GM19463 (cell line): Measurements from ENCODE around the gene VCP.

Experiments used
- ATAC-seq: cut with Tn5 transposase; IDR thresholded peaks from one replicate; pipeline ENCODE4 v1.9.1; 2021; ENCODE audit warnings: mild to moderate bottlenecking, moderate library complexity; ENCODE audit not compliant: unreplicated experiment

VCP gene

GRCh38 chr9:35103660-35104191 lies 31.3 kb upstream of the VCP start:
- no peak for ATAC-seq

DNA sequence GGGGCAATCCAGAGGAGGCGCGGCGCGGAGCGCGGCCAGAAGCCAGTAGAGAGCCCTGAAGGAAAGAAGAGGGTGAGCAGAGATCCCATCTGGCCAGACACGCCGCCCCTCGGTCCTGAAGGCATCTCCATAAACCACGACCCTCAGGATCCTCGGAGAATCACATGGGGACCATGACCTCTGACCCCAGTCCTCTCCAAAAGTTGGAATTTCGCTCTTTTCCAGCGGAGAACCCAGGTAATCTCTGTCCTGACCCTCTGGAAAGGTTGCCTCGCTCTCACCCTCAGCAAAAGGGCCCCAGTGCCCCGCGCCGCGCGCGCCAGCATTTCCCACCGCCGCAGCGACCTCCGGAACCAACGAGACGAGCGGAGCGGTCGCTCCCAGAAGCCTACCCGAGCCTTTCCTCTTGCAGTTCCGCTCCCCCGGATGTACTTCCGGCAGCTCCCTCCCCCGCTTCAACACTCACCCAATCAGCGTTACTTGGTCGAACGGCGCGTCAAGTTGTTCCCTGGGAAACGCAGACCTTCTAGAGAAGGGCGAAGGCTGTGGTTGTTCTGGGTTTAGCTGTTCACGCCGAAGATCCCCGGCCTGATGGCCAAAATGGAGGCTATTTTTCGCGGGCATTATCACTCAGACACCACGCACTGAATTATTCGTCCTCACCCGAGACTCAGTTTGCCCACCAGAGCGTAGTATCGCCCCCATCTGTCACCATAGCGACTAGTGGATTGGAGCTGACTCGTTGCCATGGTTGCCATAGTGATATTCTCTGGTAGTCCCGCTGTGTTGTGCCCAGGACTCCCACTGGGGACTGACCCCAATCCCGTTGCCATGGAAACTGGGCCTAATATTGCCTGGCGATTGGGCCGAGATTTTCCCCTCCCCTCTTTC lies 30.6 kb upstream of the VCP start, which contains the start of gene STOML2:
TSS of gene STOML2 (minus strand) at position 363 of the 891 bp plus-strand sequence. CDS start at position 326, 37 bp downstream.
- ATAC-seq: peak; percentile 98

- ATAC-seq: no peak
These were observed 30.0 kb upstream of the VCP start for GRCh38 chr9:35102465-35102768.

GRCh38 chr9:35097573-35097972 lies 25.1 kb upstream of the VCP start:
- no peak for ATAC-seq

DNA sequence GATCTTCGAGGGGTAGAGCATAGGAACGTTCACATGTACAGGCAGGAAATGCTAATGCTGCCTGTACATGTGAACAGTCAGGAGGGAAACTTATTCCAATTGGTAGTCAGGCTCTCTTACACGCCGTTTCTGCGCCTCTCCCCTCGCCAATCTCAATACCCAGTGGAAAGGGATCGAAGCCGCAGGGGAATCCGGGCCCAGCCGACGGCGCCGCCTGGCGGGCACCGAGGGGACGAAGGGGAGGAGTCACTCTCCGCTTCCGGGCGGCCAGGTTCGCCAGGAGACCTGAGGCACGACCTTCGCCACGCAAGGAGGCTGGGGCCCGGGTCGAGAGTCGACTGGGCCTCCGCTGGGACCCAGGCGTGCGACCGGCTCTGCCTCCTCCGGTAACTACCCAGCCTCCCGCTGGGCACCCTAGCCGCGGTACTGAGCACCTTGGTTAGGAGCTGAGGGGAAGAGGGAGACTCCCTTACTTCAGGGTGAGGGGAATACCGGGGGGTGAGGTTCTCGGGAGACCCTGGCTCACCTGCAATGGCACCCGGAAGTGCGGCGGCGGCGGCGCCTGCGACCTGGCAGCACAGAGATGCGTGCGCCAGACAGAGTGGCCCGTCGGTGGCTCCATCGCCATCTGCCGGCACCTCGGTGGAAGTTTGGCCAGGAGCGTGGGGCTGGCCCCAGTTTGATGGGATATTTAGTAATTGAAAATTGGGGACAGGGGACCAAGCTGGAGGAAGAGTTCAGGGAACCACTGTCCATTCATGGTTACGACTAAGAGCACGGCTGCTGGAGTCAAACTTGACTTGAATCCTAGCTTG lies 23.8 kb upstream of the VCP start, which contains the start of gene PIGO:
TSS of gene PIGO (minus strand) at position 557 of the 815 bp plus-strand sequence. CDS start 1,026 bp downstream, outside the sequence.
- ATAC-seq: peak; percentile 87

DNA sequence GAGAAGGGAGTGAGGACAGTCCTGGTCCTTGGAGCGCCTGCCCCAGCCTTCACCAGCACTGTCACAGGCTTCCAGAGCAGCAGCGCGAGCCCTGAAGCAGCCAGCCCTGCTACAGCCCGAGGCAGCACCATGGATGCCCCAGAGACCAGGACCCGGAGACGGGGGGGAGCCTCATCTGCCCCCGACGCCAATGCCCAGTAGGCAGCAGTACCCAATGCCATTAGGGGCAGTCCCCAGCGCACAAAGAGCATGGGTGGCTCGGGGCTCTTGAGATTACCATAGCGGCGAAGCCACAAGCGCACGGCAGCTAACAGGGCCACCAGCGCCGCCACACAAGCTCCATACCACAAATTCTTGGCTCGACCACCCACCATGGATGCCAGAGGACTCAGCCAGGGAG lies 19.1 kb upstream of the VCP start:
- no peak for ATAC-seq

GRCh38 chr9:35089434-35089833 lies 17.0 kb upstream of the VCP start:
- no peak for ATAC-seq

DNA sequence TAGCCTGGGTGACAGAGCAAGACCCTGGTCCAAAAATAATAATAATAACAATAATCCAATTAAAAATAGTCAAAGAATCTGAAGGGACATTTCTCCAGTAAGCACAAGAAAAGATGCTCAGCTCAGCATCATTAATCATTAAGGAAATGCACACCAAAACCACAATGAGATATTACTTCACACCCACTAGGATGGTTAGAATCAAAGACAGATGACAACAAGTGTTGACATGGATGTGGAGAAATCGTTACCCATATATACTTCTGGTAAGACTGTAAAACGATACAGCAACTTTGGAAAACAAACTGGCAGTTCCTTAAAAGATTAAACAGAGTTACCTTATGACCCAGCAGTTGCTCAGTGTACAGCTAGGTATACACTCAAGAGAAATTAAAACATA lies 12.7 kb upstream of the VCP start:
- ATAC-seq: no peak

- ATAC-seq: peak; percentile 93
These were observed 7.3 kb upstream of the VCP start, which contains the start of gene FANCG for GRCh38 chr9:35079426-35080341. TSS of gene FANCG (minus strand) at chr9:35079942. CDS start at chr9:35079524, 418 bp downstream.

DNA sequence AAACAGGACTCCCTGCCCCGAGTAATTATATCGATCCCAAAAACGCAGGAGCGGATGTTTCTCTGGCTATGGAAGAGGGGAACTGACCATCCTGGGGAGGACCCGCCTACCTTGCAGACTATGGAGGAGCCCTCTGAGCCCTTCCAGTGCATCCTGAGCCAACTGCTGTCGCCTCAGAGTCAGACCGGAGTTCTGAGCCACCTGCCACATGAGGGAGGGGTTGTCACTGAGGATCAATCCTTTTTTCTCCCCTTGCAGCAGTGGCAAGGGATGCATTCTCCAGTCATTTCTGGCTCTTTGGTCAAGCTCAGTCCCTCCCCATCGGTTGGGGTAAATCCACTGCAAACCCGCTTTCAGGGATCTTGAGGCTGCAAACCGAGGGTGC lies 6.6 kb upstream of the VCP start:
- ATAC-seq: no peak

DNA sequence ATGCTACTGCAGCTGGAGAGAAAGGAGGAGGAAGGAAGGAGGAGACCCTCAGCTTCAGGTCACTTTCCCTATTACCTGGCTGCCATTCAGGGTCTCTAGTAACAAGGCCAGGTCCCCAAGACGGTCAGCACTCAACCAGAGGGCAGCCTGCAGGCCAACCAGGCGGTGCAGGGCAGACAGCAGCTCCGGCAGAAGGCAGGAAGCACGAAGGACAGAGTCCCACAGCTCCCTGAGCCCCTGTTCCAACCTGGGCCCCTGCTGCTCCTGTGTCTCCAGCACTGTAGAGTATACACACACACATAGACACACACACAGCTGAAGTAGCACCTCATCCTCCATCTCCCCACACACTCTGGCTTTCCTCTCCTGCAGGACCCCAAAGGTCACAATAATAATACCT lies 5.6 kb upstream of the VCP start:
- ATAC-seq: no peak

DNA sequence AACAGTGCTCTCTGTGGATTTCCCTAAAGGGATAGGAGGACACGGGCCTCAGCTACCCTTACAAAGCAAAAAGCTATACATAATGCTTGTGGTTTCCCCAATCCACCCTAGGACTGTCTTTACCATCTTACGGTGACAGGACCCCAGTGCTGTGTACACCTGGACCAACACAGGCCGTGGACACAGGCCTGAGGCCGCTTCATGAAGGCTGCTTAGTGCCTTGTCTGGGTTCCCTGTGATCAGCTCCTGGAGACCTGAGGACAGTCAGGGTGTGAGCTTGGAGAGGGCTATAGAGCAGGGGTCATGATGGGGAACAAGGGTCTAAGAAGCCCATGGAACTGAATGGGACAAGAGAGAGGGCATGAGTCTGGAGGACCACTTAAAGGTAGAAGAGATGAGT lies 4.4 kb upstream of the VCP start:
- ATAC-seq: no peak

- no peak for ATAC-seq
These were observed 2.9 kb upstream of the VCP start for GRCh38 chr9:35075358-35075757.

DNA sequence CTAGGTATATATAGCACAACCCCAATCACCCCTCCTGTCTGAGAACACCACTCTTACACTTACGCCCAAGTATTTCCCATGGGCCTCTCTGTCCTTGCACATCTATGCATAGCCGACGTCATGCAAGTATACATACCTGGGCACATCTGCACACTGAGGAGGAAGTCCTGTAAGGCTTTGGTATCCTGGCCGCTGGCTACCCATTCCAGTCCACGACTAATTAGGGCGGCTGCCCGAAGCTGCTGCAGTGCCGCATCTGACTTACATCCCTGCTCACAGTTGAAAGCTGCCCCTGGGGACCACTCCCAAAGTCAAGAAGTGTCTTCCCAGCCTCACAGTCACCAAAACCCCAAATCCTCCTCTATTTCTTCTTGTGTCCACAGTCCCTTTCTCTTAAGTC lies 2.4 kb upstream of the VCP start:
- no peak for ATAC-seq

DNA sequence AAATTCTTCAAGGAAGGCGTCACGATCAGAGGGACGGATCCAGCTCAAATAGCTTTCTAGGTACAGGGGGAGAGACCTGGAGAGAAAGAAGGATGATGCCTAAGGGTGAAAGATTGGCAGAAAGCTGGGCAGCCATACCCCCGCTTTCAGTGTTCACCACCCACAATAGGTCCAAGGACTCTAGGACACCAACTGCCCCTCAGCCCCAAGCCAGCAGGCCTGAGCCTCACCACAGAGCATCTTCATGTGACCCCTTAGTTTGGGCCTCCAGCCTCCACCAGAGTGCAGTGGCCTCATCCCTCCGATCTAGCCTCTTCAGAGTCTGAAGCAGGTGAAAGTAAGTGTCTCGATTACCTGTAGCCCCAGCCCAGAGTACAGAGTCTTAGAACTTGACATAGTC lies 1.7 kb upstream of the VCP start:
- ATAC-seq: no peak

DNA sequence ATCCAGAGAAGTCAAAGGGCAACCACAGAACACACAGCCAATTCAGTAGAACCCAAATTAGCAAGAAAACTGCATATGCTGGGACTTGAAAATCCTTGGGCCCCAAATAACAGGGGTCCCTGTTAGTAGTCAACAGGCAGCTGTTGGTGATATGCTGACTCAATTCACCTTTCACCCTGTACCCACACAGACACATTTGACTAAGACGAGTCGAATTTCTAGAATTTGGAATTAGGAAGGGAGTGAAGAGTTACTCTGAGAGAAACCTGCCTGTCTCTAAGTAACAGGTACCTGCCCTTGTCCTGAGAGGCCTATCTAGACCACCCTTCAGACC lies 821 bp upstream of the VCP start:
- ATAC-seq: no peak

- peak; percentile 53 for ATAC-seq
These were observed 488 bp downstream of the VCP start for GRCh38 chr9:35071814-35072460.

GRCh38 chr9:35070823-35071813 lies 1.3 kb downstream of the VCP start:
- ATAC-seq: no peak

DNA sequence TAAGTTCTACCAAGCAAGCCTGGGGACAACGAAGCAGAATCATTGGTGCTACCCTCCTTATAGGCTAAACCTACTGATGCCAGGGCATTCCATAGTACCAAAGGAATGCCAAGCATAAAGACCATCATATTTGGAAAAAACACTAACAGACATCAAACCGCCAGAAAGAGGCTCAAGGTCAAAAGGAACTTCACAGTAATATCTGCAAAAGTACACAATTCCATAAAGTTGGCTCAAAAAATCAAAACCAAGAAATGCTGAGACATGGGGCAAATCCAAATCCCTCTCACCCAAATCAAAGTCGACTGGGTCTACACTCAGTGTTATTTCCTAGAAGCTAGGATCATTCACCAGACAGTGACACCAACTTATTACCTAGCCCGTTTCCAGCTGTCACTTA lies 3.4 kb downstream of the VCP start:
- ATAC-seq: no peak
